ENCODE data around the gene PAQR5. TPM values are rescaled to one million over a fixed set of nuclear protein-coding genes. Genes with fewer than 3 reads are reported as not detected.

The PAQR5 gene
- total and polyA plus RNA-seq, 2 donors from 2014 or later: 32.7 to 51.3 TPM

DNA sequence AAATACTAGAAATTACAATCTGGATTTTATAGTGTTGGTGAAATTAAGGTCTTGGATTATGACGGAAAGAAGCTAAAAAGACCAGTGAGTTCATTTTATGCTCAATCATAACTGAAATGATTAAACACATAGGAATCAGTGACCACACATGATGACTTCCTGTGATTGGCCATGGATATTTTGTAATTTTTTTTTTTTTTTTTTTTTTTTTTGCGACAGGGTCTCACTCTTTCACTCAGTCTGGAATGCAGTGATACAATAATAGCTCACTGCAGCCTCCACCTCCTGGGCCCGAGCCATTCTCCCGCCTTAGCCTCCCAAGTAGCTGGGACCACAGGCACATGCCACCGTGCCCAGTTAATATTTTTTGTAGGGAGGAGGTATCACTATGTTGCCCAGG, 47.4 kb downstream of the PAQR5 start:
- DNase-seq: no peak
- Histone ChIP-seq H3K4me1 (ENCODE audit: control insufficient read depth in 2 of 3, insufficient read depth in 2 of 3, low read depth in 1 of 3, low read length in 3 of 3) (peaks cover 0 to 9% (median 5%) of the 10 kb centered on the region in 3 donors), H3K9ac (ENCODE audit: low read length in 3 of 3) (no peak overlapping the region), H3K9me3 (ENCODE audit: control insufficient read depth in 2 of 3, insufficient read depth in 1 of 3, low read length in 3 of 3) (no peaks in the 10 kb centered on the region), H3K36me3 (ENCODE audit: control insufficient read depth in 2 of 3, insufficient read depth in 3 of 3, low read length in 3 of 3) (peaks cover 0 to 10% (median 0%) of the 10 kb centered on the region in 3 donors), H3K4me3 (ENCODE audit: low read length in 3 of 3) (no peak overlapping the region), H3K27ac (ENCODE audit: low read depth in 2 of 2, low read length in 2 of 2) (no peak overlapping the region), H3K27me3 (ENCODE audit: control insufficient read depth, insufficient read depth, low read length) (no peaks in the 10 kb centered on the region)
- no peak for TF ChIP-seq CTCF (IDR thresholded peaks at IDR 0.05; ENCODE audit: borderline replicate concordance, extremely low read depth, insufficient read depth)
- FAIRE-seq: no peak
- intact Hi-C loops (cut with DNase I): no loop called here

DNA sequence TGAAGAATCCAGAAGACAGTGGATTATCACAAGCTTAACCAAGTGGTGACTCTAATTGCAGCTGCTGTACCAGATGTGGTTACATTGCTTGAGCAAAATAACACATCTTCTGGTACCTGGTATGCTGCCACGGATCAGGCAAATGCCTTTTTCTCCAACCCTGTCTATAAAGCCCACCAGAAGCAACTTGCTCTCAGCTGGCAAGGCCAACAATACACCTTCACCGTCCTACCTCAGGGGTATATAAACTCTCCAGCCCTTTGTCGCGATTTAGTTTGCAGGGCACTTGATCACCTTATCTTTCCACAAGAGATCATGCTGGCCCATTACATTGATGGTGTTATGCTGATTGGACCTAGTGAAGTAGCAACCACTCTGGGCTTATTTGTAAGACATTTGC, 52.6 kb downstream of the PAQR5 start:
- no peaks in the 10 kb centered on the region for H3K4me1 ChIP-seq (ENCODE audit: control insufficient read depth in 2 of 3, insufficient read depth in 2 of 3, low read depth in 1 of 3, low read length in 3 of 3)
- peaks cover 2 to 24% (median 5%) of the 10 kb centered on the region in 3 donors for H3K36me3 ChIP-seq (ENCODE audit: control insufficient read depth in 2 of 3, insufficient read depth in 3 of 3, low read length in 3 of 3)
- H3K4me3 ChIP-seq (ENCODE audit: low read length in 3 of 3): no peak overlapping the region
- no peak for TF ChIP-seq CTCF (IDR thresholded peaks at IDR 0.05; ENCODE audit: borderline replicate concordance, extremely low read depth, insufficient read depth)
- H3K9me3 ChIP-seq (ENCODE audit: control insufficient read depth in 2 of 3, insufficient read depth in 1 of 3, low read length in 3 of 3): no peaks in the 10 kb centered on the region
- DNase-seq: no peak
- H3K27ac ChIP-seq (ENCODE audit: low read depth in 2 of 2, low read length in 2 of 2): no peak overlapping the region
- no peak overlapping the region for H3K9ac ChIP-seq (ENCODE audit: low read length in 3 of 3)
- intact Hi-C loops (cut with DNase I): no loop called here
- no peak for FAIRE-seq
- H3K27me3 ChIP-seq (ENCODE audit: control insufficient read depth, insufficient read depth, low read length): no peaks in the 10 kb centered on the region

DNA sequence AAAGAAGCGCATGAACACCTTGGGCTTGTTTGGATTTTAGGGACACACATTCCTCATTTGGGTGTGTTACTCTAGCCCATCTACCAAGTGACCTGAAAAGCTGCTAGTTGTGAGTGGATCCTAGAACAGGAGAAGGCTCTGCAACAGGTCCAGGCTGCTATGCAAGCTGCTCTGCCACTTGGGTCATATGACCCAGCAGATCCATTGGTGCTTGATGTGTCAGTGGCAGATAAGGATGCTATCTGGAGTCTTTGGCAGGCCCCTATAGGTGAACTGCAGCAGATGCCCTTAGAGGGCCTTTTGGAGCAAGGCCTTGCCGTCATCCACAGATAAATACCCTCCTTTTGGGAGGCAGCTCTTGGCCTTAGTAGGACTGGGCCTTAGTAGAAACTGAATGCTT, 53.2 kb downstream of the PAQR5 start:
- DNase-seq: no peak

More for the DNA sequence above, 53.2 kb downstream of the PAQR5 start:
- Histone ChIP-seq H3K27ac (ENCODE audit: low read depth in 2 of 2, low read length in 2 of 2) (no peak overlapping the region), H3K4me1 (ENCODE audit: control insufficient read depth in 2 of 3, insufficient read depth in 2 of 3, low read depth in 1 of 3, low read length in 3 of 3) (no peaks in the 10 kb centered on the region), H3K9ac (ENCODE audit: low read length in 3 of 3) (no peak overlapping the region), H3K4me3 (ENCODE audit: low read length in 3 of 3) (no peak overlapping the region), H3K9me3 (ENCODE audit: control insufficient read depth in 2 of 3, insufficient read depth in 1 of 3, low read length in 3 of 3) (no peaks in the 10 kb centered on the region), H3K36me3 (ENCODE audit: control insufficient read depth in 2 of 3, insufficient read depth in 3 of 3, low read length in 3 of 3) (peaks cover 2 to 24% (median 5%) of the 10 kb centered on the region in 3 donors), H3K27me3 (ENCODE audit: control insufficient read depth, insufficient read depth, low read length) (no peaks in the 10 kb centered on the region)
- FAIRE-seq: no peak
- intact Hi-C loops (cut with DNase I): no loop called here
- no peak for TF ChIP-seq CTCF (IDR thresholded peaks at IDR 0.05; ENCODE audit: borderline replicate concordance, extremely low read depth, insufficient read depth)
